M059J (cell line): ENCODE measurements around the gene ATL1. TPM values are rescaled to one million over a fixed set of nuclear protein-coding genes. Genes with fewer than 3 reads are reported as not detected.
"Not testable (repeated sequence)": the region's sequence is repeated elsewhere in the genome, so short reads cannot be mapped to it uniquely, and the experiment has no call there.

Experiments
- DNase-seq: peaks from one replicate; pipeline ENCODE4 v3.0.0-alpha.2; 2012; ENCODE audit warnings: low read depth
- total RNA-seq: library from RNA; depleted of rRNA; stranded (reverse); fragments of >200 nt; shearing (Covaris generic); gene quantifications from 2 replicates; pipeline ENCODE4 v1.2.3, GENCODE V29; 2014

Gene ATL1
- total RNA-seq, 1 experiment from 2014 or later = 0.44 TPM

DNA sequence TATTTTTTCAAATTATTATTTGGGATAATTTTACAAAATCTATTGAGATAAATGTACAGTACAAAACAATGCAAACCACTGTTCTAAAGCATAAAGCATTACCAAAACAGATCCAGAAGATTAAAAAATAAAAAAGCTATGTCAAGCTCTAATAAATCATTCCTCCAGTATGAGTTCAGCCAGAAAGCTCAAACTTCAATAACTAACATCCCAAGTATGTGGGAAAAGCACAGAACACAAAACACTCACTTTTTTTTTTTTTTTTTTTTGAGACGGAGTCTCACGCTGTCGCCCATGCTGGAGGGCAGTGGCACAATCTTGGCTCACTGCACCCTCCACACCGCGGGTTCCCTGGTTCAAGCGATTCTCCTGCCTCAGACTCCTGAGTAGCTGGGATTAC lies 96.8 kb downstream of the ATL1 start:
- DNase-seq = no peak

DNA sequence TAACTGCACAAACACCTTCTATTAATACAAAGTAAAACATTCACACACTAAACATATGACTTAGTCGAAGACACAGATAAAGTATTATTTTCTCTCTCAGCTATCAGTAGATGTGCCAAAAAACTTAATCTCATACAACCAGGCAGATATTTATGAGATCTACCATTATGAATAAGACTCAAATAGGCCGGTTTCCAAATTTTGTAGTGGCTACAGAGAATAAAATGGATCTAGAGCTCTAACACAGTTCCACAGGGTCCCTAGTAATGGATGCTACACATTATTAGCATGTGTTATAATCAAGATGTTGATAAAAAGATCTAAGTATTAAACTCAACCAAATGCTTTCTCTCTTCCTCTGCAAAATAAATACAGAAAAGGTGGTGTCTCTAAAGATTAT lies 97.8 kb downstream of the ATL1 start:
- no peak for DNase-seq

- no peak for DNase-seq
Measured at GRCh38 chr14:50658203-50658602, 98.3 kb downstream of the ATL1 start.

GRCh38 chr14:50659327-50659974 lies 99.5 kb downstream of the ATL1 start:
- DNase-seq = peak; percentile 33

GRCh38 chr14:50664579-50664978 lies 104.6 kb downstream of the ATL1 start:
- DNase-seq = not testable (repeated sequence)

DNA sequence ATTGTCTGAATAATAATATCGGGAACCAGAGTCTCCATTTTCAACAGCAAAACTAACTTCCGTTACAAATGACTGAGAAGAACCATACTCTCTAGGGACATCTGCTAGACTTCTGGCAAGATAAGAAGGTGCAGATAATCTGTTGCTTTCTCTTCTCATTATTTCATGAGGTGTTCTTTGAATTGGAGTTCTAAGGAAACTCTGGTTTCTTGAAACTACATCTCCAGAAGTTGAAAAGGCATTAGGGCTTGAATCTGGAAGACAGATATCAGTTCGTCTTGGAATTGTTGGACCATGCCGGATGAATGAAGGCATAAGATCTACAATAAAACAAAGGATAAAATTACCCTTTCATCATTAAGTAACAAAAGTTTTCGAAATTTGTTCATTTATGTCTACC lies 105.4 kb downstream of the ATL1 start:
- not testable (repeated sequence) for DNase-seq

DNA sequence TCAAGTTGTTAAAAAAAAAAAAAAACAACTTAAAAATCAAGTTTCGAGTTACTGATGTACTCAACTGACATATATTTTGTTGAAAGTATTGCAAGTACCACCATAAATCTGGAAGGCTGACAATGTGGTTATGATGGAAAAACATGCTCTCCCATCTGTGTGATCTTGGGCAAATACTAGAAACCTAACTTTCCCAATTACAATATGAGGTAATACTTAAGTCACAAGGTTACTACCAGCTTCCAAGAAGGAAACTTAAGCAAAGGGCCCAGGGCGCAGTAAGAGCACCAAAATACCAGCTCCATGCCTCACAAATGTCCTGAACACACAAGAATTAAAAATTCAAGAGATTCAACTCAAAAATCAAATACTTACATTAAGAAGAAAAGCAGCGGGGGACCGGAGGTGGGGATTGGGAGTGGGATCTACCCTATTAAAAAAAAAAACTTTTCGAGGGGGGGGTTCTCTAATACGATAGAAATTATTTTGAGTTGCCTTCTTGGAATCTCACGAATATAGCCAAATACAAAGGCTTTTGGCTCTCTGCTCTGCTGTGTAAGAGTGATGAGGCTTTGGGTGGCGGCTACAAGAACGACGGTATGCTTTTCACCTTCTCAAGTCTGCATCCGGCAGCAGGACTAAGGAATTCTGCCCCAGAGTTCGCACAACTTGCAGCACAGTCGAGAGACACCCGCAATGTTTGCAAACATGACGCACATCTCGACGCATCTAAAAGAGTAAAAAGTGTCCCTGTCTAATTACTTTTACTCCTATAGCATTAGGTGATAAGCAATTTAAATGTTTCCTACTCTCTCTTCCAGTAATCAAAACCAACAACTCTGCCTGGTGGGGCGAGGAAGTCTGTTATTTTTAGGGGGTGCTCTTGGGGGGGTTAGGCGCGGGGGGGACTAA lies 107.1 kb downstream of the ATL1 start:
- DNase-seq = peak; percentile 74

DNA sequence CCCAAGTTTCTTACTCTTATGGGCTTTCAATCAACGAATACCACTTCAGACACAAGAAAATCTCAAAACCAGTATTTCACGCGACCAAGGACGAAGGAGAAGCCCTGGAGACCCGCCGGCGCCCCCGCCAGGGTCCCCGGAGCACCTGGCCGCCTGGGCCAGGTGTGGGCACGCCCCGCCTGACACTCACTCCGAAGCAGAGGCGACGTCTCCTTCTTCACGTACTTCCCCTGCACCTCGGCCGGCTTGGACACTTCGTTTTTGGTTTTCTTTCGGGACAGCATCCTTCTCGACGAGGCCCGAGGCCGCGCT lies 107.7 kb downstream of the ATL1 start:
- no peak for DNase-seq

DNA sequence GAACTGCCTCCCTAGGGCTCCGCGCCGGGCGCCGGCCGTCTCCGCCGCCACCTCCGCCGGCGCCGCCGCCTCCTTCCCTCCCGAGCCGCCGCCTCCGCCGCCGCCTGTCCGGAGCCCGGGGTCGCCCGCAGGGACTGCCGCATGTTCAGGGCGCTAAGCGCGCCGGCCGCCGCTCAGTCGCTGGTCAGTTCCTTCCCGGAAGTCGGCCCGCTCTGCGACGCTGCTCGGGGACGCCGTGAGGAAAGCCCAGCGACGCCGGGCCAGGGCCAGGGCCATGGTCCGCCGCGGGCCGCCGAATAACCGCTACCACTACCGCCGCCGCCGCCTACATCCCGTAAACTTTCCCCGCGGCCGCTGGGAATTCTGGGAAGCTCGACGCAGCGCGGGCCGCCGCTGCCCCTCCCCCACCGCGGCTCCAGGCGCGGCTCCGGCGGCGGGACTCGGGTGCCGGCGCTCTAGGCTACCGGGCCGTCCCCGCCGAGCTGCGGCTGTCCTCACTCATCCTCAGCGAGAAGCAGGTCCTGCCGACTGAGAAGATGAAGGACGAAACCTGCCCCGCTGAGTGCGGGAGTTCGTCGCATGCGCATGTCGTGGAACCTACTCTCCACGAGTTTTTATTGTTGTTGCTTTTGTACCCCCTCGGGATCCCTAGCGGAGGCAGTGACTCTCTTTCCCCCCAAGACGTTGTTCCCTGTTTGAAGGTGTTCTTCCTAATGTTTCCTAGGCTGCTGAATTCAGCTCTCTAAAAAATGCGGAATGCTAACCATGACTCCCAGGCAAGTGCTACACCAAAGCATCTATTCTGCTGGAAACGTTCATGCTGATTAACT lies 108.3 kb downstream of the ATL1 start, which contains the start of gene SAV1:
SAV1 (minus strand) TSS at position 311 of the 830 bp plus-strand sequence. CDS start 339 bp downstream, outside the sequence.
- DNase-seq = peak; percentile 76

- DNase-seq = no peak
Measured at GRCh38 chr14:50668826-50669143, 108.8 kb downstream of the ATL1 start.

- DNase-seq = no peak
Measured at GRCh38 chr14:50669441-50669986, 109.6 kb downstream of the ATL1 start.

GRCh38 chr14:50670196-50670865 lies 110.4 kb downstream of the ATL1 start:
- peak; percentile 18 for DNase-seq

DNA sequence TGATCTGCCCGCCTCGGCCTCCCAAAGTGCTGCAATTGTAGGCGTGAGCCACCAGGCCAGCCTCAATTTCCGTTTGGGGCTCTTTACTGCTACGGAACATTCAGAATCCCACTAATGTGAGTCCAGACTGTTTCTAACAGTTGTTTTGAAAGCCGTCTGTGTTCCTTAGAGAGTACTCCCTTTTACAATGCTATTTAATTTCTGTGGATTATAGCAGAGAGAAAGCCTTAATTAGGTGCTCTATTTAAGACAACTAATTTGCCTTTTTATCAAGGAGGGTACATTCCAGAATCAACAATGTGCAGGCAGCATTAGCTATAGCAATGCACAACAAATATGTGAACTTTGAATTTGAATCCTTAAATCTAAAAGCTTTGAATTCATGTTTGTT lies 110.9 kb downstream of the ATL1 start:
- DNase-seq = no peak

GRCh38 chr14:50675597-50675996 lies 115.7 kb downstream of the ATL1 start:
- DNase-seq = peak; percentile 5

GRCh38 chr14:50676814-50677516 lies 117.0 kb downstream of the ATL1 start:
- no peak for DNase-seq

DNA sequence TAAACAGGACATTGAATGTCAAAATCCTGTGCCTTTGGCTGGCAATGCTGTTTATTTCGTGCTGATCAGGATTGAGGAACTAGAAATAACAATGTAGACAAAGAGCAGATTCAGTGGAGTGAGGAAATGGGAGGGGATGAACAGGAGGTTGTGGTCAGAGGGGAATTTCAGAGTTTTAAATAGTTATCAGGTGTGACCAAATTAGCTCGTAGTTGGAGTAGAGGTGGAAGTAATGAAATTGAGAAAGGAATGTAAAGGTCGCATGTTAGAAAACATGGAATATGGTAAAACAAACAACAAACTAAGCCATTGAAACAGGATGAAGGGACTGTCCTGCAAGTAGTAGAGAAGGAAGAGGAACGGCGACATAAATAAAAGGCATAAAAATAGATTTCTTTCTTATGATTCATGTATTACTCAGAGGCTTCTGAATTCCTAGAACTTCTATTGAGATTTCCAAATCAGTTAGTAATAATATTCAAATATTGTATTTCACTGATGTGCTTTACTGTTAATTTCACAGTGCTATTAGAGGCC lies 117.7 kb downstream of the ATL1 start:
- peak; percentile 49 for DNase-seq

DNA sequence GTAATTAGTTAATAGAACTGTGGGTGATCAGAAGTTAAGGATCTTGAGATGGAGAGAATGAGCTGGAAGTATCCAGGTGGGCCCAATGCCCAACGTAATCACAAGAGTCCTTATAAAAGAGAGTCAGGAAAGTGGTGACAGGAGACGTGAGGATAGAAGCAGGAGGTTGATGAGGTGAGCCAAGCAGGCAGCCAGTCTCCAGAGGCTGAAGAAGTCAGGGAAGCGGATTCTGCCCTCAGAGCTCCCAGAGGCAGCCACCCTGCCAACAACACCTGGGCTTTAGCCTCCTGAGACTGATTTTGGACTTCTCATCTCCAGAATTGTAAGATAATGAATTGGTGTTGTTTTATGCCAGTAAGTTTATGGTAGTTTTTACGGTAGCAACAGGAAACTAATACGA lies 118.2 kb downstream of the ATL1 start:
- no peak for DNase-seq

GRCh38 chr14:50679674-50680073 lies 119.7 kb downstream of the ATL1 start:
- DNase-seq = no peak
